Epithelial cell of proximal tubule (primary cell): Measurements from ENCODE around the gene UNC13B. TPM values are rescaled to one million over a fixed set of nuclear protein-coding genes. Genes with fewer than 3 reads are reported as not detected.

Experiments
- DNase-seq: peaks from one replicate; pipeline ENCODE4 v3.0.0-alpha.2; 2011; ENCODE audit warnings: low read depth
- H3K4me3 ChIP-seq: 2 replicates; pipeline ENCODE4 v1.5.1; 2011; ENCODE audit warnings: low read depth, mild to moderate bottlenecking, low read length
- CTCF ChIP-seq: conservative IDR thresholded peaks from 2 replicates; pipeline ENCODE4 v1.5.1; 2012; ENCODE audit warnings: low read depth, mild to moderate bottlenecking, low read length
- total RNA-seq: library from RNA; depleted of rRNA; stranded (reverse); fragments of >200 nt; gene quantifications from 2 replicates; pipeline ENCODE4 v1.2.3, GENCODE V29; 2015

The UNC13B gene
- total RNA-seq, 1 donor from 2014 or later = 19.6 TPM

- DNase-seq = no peak
- no peak for TF ChIP-seq CTCF
- no peak overlapping the region for H3K4me3 ChIP-seq
These were observed 92.4 kb downstream of the UNC13B start for GRCh38 chr9:35254237-35254636.

- no peak overlapping the region for H3K4me3 ChIP-seq
- DNase-seq = no peak
- no peak for TF ChIP-seq CTCF
These were observed 93.4 kb downstream of the UNC13B start for GRCh38 chr9:35254984-35255857.

- no peak for DNase-seq
- no peak overlapping the region for H3K4me3 ChIP-seq
- TF ChIP-seq CTCF = no peak
These were observed 96.3 kb downstream of the UNC13B start for GRCh38 chr9:35257986-35258659.

GRCh38 chr9:35258660-35259474 lies 97.1 kb downstream of the UNC13B start:
- TF ChIP-seq CTCF = peak; percentile 88
- H3K4me3 ChIP-seq = no peak overlapping the region
- DNase-seq = no peak

- no peak for TF ChIP-seq CTCF
- DNase-seq = no peak
These were observed 98.4 kb downstream of the UNC13B start for GRCh38 chr9:35260186-35260585.

GRCh38 chr9:35262064-35262463 lies 100.3 kb downstream of the UNC13B start:
- no peak overlapping the region for H3K4me3 ChIP-seq
- DNase-seq = no peak
- TF ChIP-seq CTCF = no peak

More at GRCh38 chr9:35260186-35260585, 98.4 kb downstream of the UNC13B start:
- no peak overlapping the region for H3K4me3 ChIP-seq
